K562 (cell line): Measurements from ENCODE around the gene TBATA. TPM values are rescaled to one million over a fixed set of nuclear protein-coding genes. Genes with fewer than 3 reads are reported as not detected.

ENCODE experiments used
- ATAC-seq: fragments of 200-7000 bp; cut with Tn5 transposase; 3 replicates; pipeline ENCODE4 v1.9.1; 2020; ENCODE audit warnings: moderate library complexity
- BruUV-seq: library from RNA; stranded (reverse); fragments of 400-500 nt; replicated peaks from 2 replicates; lab custom pipeline; 2021; lab: Mats Ljungman, UMichigan
- CTCF ChIA-PET: fragments of 300-600 bp; formaldehyde crosslinking; extraction: SDS; loops from one replicate; lab custom pipeline; 2021; ENCODE audit warnings: low intra/inter-chr PET ratio; lab: Yijun Ruan, JAX
- POLR2A ChIA-PET: fragments of 300-600, 350-650 bp; sonication (Branson Sonifier 250); formaldehyde crosslinking; extraction: SDS; loops from one replicate; lab custom pipeline; 2021; ENCODE audit warnings: antibody characterized with exemption, inconsistent platforms; lab: Yijun Ruan, JAX
- DNase-seq, 4 experiments: peaks; one replicate each; pipeline versions ENCODE4 v3.0.0 to v3.0.0-alpha.2; 2011 to 2018; ENCODE audit warnings: low spot score in 3 of 4, mixed read lengths in 3 of 4; ENCODE audit errors: extremely low read depth in 1 of 4
- FAIRE-seq: peaks from 2 replicates; lab custom pipeline; 2011; peaks lifted over from hg19 to GRCh38; lab: Jason Lieb, UNC
- H2AFZ ChIP-seq: 2 replicates; pipeline ENCODE4 v1.6.0; 2011; ENCODE audit warnings: low read depth, low read length, control low read depth, inconsistent platforms
- H3K27ac ChIP-seq: fragments of 200-600 bp; 3 replicates; pipeline ENCODE4 v1.8.0; 2011; ENCODE audit warnings: low read depth, mild to moderate bottlenecking, control low read depth, inconsistent platforms, low read length, moderate library complexity, mixed read lengths; ENCODE audit errors: extremely low read depth
- H3K27me3 ChIP-seq, 2 experiments: fragments of 300-600 bp in 1 of 2; 2 replicates in 1 of 2; 3 replicates in 1 of 2; pipeline versions ENCODE4 v1.6.0 to v1.8.0; 2011; ENCODE audit warnings: inconsistent platforms in 2 of 2, low read length in 2 of 2, mild to moderate bottlenecking in 1 of 2, mixed read lengths in 1 of 2, moderate library complexity in 1 of 2; ENCODE audit not compliant: control insufficient read depth in 2 of 2, insufficient read depth in 2 of 2
- H3K36me3 ChIP-seq: fragments of 300-600 bp; 3 replicates; pipeline ENCODE4 v1.8.0; 2011; ENCODE audit warnings: mild to moderate bottlenecking, low read length, inconsistent platforms; ENCODE audit not compliant: control insufficient read depth, insufficient read depth
- H3K4me1 ChIP-seq, 2 experiments: fragments of 200-600 bp in 1 of 2; replicated peaks in 1 of 2; 2 replicates in 1 of 2; 3 replicates in 1 of 2; pipeline versions ENCODE4 v1.5.1 to v1.8.0; 2011; ENCODE audit warnings: inconsistent platforms in 2 of 2, low read length in 2 of 2, mild to moderate bottlenecking in 1 of 2, mixed read lengths in 1 of 2, moderate library complexity in 1 of 2; ENCODE audit not compliant: control insufficient read depth in 2 of 2, insufficient read depth in 2 of 2
- H3K4me2 ChIP-seq: 2 replicates; pipeline ENCODE4 v1.6.1; 2011; ENCODE audit warnings: low read length, control low read depth, inconsistent platforms, mixed read lengths; ENCODE audit not compliant: insufficient read depth
- H3K4me3 ChIP-seq: fragments of 200-600 bp; sonication (generic), shearing (Covaris generic); 2 replicates; pipeline ENCODE4 v1.5.1; 2016; ENCODE audit warnings: control low read depth, inconsistent platforms
- H3K79me2 ChIP-seq: fragments of 200-600 bp; 3 replicates; pipeline ENCODE4 v1.8.0; 2011; ENCODE audit warnings: low read length, inconsistent platforms; ENCODE audit not compliant: control insufficient read depth, insufficient read depth
- H3K9ac ChIP-seq, 2 experiments: 2 replicates each; pipeline versions ENCODE4 v1.6.0 to v1.6.1; 2011; ENCODE audit warnings: low read depth in 2 of 2, low read length in 2 of 2, control low read depth in 1 of 2, inconsistent platforms in 1 of 2, mild to moderate bottlenecking in 1 of 2, mixed read lengths in 1 of 2; ENCODE audit not compliant: insufficient read depth in 1 of 2
- H3K9me1 ChIP-seq: one replicate; pipeline ENCODE4 v1.6.0; 2011; ENCODE audit warnings: inconsistent platforms, mild to moderate bottlenecking, low read length, moderate library complexity; ENCODE audit not compliant: control insufficient read depth, insufficient read depth
- H3K9me3 ChIP-seq: replicated peaks from 2 replicates; pipeline ENCODE4 v1.5.1; 2011; ENCODE audit warnings: low read depth, low read length, inconsistent platforms; ENCODE audit not compliant: control insufficient read depth, insufficient read depth
- H4K20me1 ChIP-seq: replicated peaks from 2 replicates; pipeline ENCODE4 v1.6.1; 2011; ENCODE audit warnings: low read length, inconsistent platforms, mixed read lengths; ENCODE audit not compliant: control insufficient read depth, insufficient read depth
- CBFA2T2 ChIP-seq: fragments of 450-650 bp; conservative IDR thresholded peaks from 2 replicates; pipeline ENCODE4 v1.6.1; 2017; ENCODE audit warnings: mild to moderate bottlenecking
- DMBX1 ChIP-seq: fragments of 250-450 bp; sonication (Bioruptor Pico); IDR thresholded peaks from 2 replicates; pipeline ENCODE4 v1.8.0; 2022; ENCODE audit warnings: inconsistent platforms, mild to moderate bottlenecking, moderate library complexity, borderline replicate concordance
- HNRNPH1 ChIP-seq: fragments of 200-400 bp; formaldehyde crosslinking; optimal IDR thresholded peaks from 2 replicates; pipeline ENCODE3; 2017; ENCODE audit warnings: low read depth, mild to moderate bottlenecking, low read length, moderate library complexity
- HNRNPLL ChIP-seq: fragments of 200-400 bp; formaldehyde crosslinking; IDR thresholded peaks from 2 replicates; pipeline ENCODE4 v1.6.1; 2017; ENCODE audit warnings: low read length, low read depth, mild to moderate bottlenecking; ENCODE audit not compliant: poor library complexity, severe bottlenecking
- KDM4B ChIP-seq, 2 experiments: fragments of 450-650 bp in 1 of 2; sonication (generic) in 1 of 2; IDR thresholded peaks; 2 replicates each; pipeline ENCODE4 v1.6.1; 2016 to 2017; ENCODE audit warnings: borderline replicate concordance in 2 of 2, antibody characterized with exemption in 1 of 2, low read depth in 1 of 2, mild to moderate bottlenecking in 1 of 2
- SMAD2 ChIP-seq: fragments of 150-350 bp; IDR thresholded peaks from 2 replicates; pipeline ENCODE4 v1.6.1; 2014; ENCODE audit warnings: low read depth, mild to moderate bottlenecking, low read length
- TEAD4 ChIP-seq, 2 experiments: sonication (generic) in 1 of 2; formaldehyde crosslinking in 1 of 2; IDR thresholded peaks; 2 replicates each; pipeline versions ENCODE4 v1.6.1 to v1.8.0; 2012 to 2022; ENCODE audit warnings: borderline replicate concordance in 1 of 2, inconsistent platforms in 1 of 2, low read length in 1 of 2, mild to moderate bottlenecking in 1 of 2, missing genetic modification reagents in 1 of 2
- WGBS: fragments of 100-300 bp; shearing (Covaris generic); methylation state at CpG from one replicate; pipeline ENCODE4 v1.1.6; 2016; ENCODE audit warnings: low coverage, mixed read lengths; ENCODE audit not compliant: insufficient coverage; ENCODE audit errors: missing lambda C conversion rate; 5-methylcytosine and 5-hydroxymethylcytosine counted together
- in situ Hi-C: fragments of 300-500 bp; cut with MboI; formaldehyde crosslinking; loops from 4 replicates; pipeline ENCODE4 v1.15.0; 2018; ENCODE audit warnings: inconsistent platforms, mixed read lengths
- intact Hi-C: fragments of 100-400 bp; cut with micrococcal nuclease; formaldehyde crosslinking; loops from 2 replicates; pipeline ENCODE4 v1.14.2; 2022
- polyA plus RNA-seq, 8 experiments: library from polyadenylated mRNA; depleted of rRNA in 4 of 8; stranded (reverse) in 5 of 8; unstranded in 3 of 8; fragments of >200 nt; fragmentation: Nextera tagmentation in 2 of 8; fragmentation: Illumina TruSeq in 1 of 8; extraction: Ambion mirVana in 2 of 8; extraction: Trizol in 1 of 8; gene quantifications; 2 replicates each; pipeline versions ENCODE4 v1.2.1 to v1.2.3, GENCODE V29; 2011 to 2014; ENCODE audit warnings: inconsistent platforms in 1 of 8, missing spikeins in 1 of 8
- total RNA-seq, 7 experiments: library from RNA; depleted of rRNA in 6 of 7; stranded (reverse); fragments of >200 nt in 6 of 7; fragmentation: Illumina TruSeq in 2 of 7; extraction: Trizol in 2 of 7; gene quantifications; 2 replicates each; pipeline versions ENCODE4 v1.2.1 to v1.2.3, GENCODE V29; 2011 to 2021; ENCODE audit warnings: low replicate concordance in 1 of 7
- TF ChIP-seq, protein P1 (sequence below): sonication (generic); formaldehyde crosslinking; IDR thresholded peaks from 2 replicates; pipeline ENCODE4 v1.4.0; 2020; ENCODE audit warnings: mild to moderate bottlenecking, missing genetic modification reagents
- TF ChIP-seq, protein P2 (sequence below): fragments of 450-650 bp; IDR thresholded peaks from 2 replicates; pipeline ENCODE4 v1.6.1; 2017; ENCODE audit warnings: mild to moderate bottlenecking, moderate library complexity
- TF ChIP-seq, protein P3 (sequence below): IDR thresholded peaks from 2 replicates; pipeline ENCODE4 v1.6.1; 2011; ENCODE audit warnings: borderline replicate concordance, low read depth, mild to moderate bottlenecking, moderate library complexity, low read length; ENCODE audit not compliant: insufficient read depth, poor library complexity, severe bottlenecking
- TF ChIP-seq, protein P4 (sequence below), 2 experiments: fragments of 450-650 bp in 1 of 2; IDR thresholded peaks; 2 replicates each; pipeline ENCODE4 v1.6.1; 2011 to 2017; ENCODE audit warnings: low read depth in 2 of 2, antibody characterized with exemption in 1 of 2, borderline replicate concordance in 1 of 2, low read length in 1 of 2, mild to moderate bottlenecking in 1 of 2, mixed read lengths in 1 of 2; ENCODE audit not compliant: control insufficient read depth in 1 of 2

TBATA gene
- total and polyA plus RNA-seq, 9 of the 15 experiments (the other 6 are each of a cell fraction or from before 2014, with no cell fraction given): not detected

DNA sequence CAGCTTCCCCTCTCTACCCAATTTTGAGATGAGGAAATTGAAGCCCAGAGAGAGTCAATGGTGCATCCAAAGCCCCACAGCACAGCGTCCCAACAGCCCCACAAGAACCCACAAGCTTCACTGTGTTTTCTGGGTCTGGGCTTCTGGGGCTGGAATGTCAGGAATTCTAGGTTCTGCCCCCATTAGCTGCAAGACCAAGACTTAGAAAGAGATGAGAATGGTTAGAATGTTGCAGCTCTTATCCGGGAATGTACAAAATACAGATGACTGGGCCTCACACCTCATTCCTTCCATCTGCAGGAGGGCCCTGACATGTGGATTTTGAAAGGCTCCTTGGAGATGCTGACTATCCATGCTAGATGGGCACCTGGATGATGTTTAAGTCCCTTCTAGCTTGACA, 24.5 kb upstream of the TBATA start:
- 4% methylated on average over 2 of the region's 2 CpGs for WGBS
- no TSS peak for BruUV-seq
- H3K9ac ChIP-seq: no peak overlapping the region
- H3K4me3 ChIP-seq: no peak overlapping the region
- H3K27me3 ChIP-seq: peaks cover 0 to 3% of the 10 kb centered on the region in 2 experiments; a peak in 2 of 5 replicates
- no peaks in the 10 kb centered on the region for H3K9me1 ChIP-seq
- no peak overlapping the region for H3K27ac ChIP-seq
- no peak overlapping the region for H2AFZ ChIP-seq
- ChIA-PET CTCF (no interaction called here), POLR2A (interaction anchor here (0.6 to 1.7 kb wide), 4 partner anchors 12 to 44 kb away, joined by 3 to 5 read pairs (median 4); no protein-coding TSS in a partner anchor)
- FAIRE-seq (no peak), ATAC-seq (no peak), DNase-seq (no peak)
- in situ Hi-C loops (loop anchor here (10.0 kb wide), 1 partner anchor 75 kb away; the partner anchor contains the start of gene PCBD1), intact Hi-C loops (no loop called here)
- no peaks in the 10 kb centered on the region for H3K36me3 ChIP-seq
- no peaks in the 10 kb centered on the region for H3K79me2 ChIP-seq
- peaks cover 7 to 8% of the 10 kb centered on the region in 2 experiments; a peak in 3 of 5 replicates for H3K4me1 ChIP-seq
- H3K4me2 ChIP-seq: no peak overlapping the region
- H3K9me3 ChIP-seq: no peaks in the 10 kb centered on the region
- H4K20me1 ChIP-seq: no peaks in the 10 kb centered on the region
- TF ChIP-seq TEAD4 (IDR thresholded peaks at IDR 0.05; ENCODE audit: low read length) (no peak), TEAD4 (CRISPR knock-in tag; IDR thresholded peaks at IDR 0.05; ENCODE audit: borderline replicate concordance) (no peak), CBFA2T2 (no peak), HNRNPLL (no peak), KDM4B (IDR thresholded peaks at IDR 0.05; ENCODE audit: borderline replicate concordance in 2 of 2, low read depth in 1 of 2) (no peak), SMAD2 (no peak), HNRNPH1 (no peak), DMBX1 (no peak)
- TF ChIP-seq, protein P1, sequence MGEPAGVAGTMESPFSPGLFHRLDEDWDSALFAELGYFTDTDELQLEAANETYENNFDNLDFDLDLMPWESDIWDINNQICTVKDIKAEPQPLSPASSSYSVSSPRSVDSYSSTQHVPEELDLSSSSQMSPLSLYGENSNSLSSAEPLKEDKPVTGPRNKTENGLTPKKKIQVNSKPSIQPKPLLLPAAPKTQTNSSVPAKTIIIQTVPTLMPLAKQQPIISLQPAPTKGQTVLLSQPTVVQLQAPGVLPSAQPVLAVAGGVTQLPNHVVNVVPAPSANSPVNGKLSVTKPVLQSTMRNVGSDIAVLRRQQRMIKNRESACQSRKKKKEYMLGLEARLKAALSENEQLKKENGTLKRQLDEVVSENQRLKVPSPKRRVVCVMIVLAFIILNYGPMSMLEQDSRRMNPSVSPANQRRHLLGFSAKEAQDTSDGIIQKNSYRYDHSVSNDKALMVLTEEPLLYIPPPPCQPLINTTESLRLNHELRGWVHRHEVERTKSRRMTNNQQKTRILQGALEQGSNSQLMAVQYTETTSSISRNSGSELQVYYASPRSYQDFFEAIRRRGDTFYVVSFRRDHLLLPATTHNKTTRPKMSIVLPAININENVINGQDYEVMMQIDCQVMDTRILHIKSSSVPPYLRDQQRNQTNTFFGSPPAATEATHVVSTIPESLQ (CRISPR knock-in tag): no peak
- TF ChIP-seq, protein P2, sequence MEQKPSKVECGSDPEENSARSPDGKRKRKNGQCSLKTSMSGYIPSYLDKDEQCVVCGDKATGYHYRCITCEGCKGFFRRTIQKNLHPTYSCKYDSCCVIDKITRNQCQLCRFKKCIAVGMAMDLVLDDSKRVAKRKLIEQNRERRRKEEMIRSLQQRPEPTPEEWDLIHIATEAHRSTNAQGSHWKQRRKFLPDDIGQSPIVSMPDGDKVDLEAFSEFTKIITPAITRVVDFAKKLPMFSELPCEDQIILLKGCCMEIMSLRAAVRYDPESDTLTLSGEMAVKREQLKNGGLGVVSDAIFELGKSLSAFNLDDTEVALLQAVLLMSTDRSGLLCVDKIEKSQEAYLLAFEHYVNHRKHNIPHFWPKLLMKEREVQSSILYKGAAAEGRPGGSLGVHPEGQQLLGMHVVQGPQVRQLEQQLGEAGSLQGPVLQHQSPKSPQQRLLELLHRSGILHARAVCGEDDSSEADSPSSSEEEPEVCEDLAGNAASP: no peak
- TF ChIP-seq, protein P3, sequence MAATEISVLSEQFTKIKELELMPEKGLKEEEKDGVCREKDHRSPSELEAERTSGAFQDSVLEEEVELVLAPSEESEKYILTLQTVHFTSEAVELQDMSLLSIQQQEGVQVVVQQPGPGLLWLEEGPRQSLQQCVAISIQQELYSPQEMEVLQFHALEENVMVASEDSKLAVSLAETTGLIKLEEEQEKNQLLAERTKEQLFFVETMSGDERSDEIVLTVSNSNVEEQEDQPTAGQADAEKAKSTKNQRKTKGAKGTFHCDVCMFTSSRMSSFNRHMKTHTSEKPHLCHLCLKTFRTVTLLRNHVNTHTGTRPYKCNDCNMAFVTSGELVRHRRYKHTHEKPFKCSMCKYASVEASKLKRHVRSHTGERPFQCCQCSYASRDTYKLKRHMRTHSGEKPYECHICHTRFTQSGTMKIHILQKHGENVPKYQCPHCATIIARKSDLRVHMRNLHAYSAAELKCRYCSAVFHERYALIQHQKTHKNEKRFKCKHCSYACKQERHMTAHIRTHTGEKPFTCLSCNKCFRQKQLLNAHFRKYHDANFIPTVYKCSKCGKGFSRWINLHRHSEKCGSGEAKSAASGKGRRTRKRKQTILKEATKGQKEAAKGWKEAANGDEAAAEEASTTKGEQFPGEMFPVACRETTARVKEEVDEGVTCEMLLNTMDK: no peak
- TF ChIP-seq, protein P4, sequence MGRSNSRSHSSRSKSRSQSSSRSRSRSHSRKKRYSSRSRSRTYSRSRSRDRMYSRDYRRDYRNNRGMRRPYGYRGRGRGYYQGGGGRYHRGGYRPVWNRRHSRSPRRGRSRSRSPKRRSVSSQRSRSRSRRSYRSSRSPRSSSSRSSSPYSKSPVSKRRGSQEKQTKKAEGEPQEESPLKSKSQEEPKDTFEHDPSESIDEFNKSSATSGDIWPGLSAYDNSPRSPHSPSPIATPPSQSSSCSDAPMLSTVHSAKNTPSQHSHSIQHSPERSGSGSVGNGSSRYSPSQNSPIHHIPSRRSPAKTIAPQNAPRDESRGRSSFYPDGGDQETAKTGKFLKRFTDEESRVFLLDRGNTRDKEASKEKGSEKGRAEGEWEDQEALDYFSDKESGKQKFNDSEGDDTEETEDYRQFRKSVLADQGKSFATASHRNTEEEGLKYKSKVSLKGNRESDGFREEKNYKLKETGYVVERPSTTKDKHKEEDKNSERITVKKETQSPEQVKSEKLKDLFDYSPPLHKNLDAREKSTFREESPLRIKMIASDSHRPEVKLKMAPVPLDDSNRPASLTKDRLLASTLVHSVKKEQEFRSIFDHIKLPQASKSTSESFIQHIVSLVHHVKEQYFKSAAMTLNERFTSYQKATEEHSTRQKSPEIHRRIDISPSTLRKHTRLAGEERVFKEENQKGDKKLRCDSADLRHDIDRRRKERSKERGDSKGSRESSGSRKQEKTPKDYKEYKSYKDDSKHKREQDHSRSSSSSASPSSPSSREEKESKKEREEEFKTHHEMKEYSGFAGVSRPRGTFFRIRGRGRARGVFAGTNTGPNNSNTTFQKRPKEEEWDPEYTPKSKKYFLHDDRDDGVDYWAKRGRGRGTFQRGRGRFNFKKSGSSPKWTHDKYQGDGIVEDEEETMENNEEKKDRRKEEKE (IDR thresholded peaks at IDR 0.05; ENCODE audit: borderline replicate concordance in 1 of 2, control insufficient read depth in 1 of 2, low read depth in 2 of 2, low read length in 1 of 2): no peak
